Neutrophil (primary cell): ENCODE results near the gene BST1.

ENCODE experiments used
- H3K27ac ChIP-seq: fragments of 200-600 bp; sonication (generic); 2 replicates; pipeline ENCODE4 v1.5.1; 2016; ENCODE audit warnings: mild to moderate bottlenecking, moderate library complexity
- H3K27me3 ChIP-seq: fragments of 200-600 bp; sonication (generic); 2 replicates; pipeline ENCODE4 v1.6.0; 2016; ENCODE audit warnings: mild to moderate bottlenecking
- H3K36me3 ChIP-seq: fragments of 200-600 bp; sonication (generic); 2 replicates; pipeline ENCODE4 v1.5.1; 2017
- H3K4me1 ChIP-seq, 2 experiments: fragments of 200-600 bp in 1 of 2; sonication (generic) in 1 of 2; 1 replicate in 1 of 2; 2 replicates in 1 of 2; pipeline versions ENCODE4 v1.5.1 to v1.6.1; 2013 to 2016; ENCODE audit warnings: low read depth in 1 of 2, low read length in 1 of 2, mild to moderate bottlenecking in 1 of 2, moderate library complexity in 1 of 2; ENCODE audit not compliant: control insufficient read depth in 1 of 2, insufficient read depth in 1 of 2
- H3K4me3 ChIP-seq, 2 experiments: fragments of 200-600 bp in 1 of 2; sonication (generic) in 1 of 2; 1 replicate in 1 of 2; 2 replicates in 1 of 2; pipeline ENCODE4 v1.5.1; 2013 to 2016; ENCODE audit warnings: low read depth in 1 of 2, low read length in 1 of 2, mild to moderate bottlenecking in 1 of 2, moderate library complexity in 1 of 2
- H3K9me3 ChIP-seq: fragments of 200-600 bp; sonication (generic); 2 replicates; pipeline ENCODE4 v1.5.1; 2016
- CTCF ChIP-seq: fragments of 200-600 bp; sonication (generic); IDR thresholded peaks from 2 replicates; pipeline ENCODE4 v1.5.1; 2016; ENCODE audit warnings: antibody characterized with exemption

BST1 gene

GRCh38 chr4:15765910-15766697 lies 63.2 kb downstream of the BST1 start:
- peaks cover 24% of the 10 kb centered on the region for H3K36me3 ChIP-seq
- no peaks in the 10 kb centered on the region for H3K9me3 ChIP-seq
- H3K4me1 ChIP-seq, result peaks cover 0 to 5% of the 10 kb centered on the region in 2 experiments
- H3K4me3 ChIP-seq, result no peak overlapping the region
- TF ChIP-seq CTCF, result no peak
- no peaks in the 10 kb centered on the region for H3K27me3 ChIP-seq
- peak overlapping the region; percentile 44 for H3K27ac ChIP-seq

- H3K27ac ChIP-seq, result no peak overlapping the region
- no peak for TF ChIP-seq CTCF
- H3K9me3 ChIP-seq, result no peaks in the 10 kb centered on the region
- H3K4me1 ChIP-seq, result peaks cover 0 to 5% of the 10 kb centered on the region in 2 experiments
- H3K27me3 ChIP-seq, result no peaks in the 10 kb centered on the region
- peaks cover 16% of the 10 kb centered on the region for H3K36me3 ChIP-seq
- H3K4me3 ChIP-seq, result no peak overlapping the region
Observed at GRCh38 chr4:15766821-15767220, 64.0 kb downstream of the BST1 start.

GRCh38 chr4:15769202-15769601 lies 66.3 kb downstream of the BST1 start:
- no peak for TF ChIP-seq CTCF
- Histone ChIP-seq H3K27me3 (no peaks in the 10 kb centered on the region), H3K9me3 (no peaks in the 10 kb centered on the region), H3K36me3 (peaks cover 3% of the 10 kb centered on the region), H3K27ac (no peak overlapping the region), H3K4me1 (peaks cover 0 to 5% of the 10 kb centered on the region in 2 experiments), H3K4me3 (no peak overlapping the region)

GRCh38 chr4:15771216-15772058 lies 68.6 kb downstream of the BST1 start:
- no peaks in the 10 kb centered on the region for H3K4me1 ChIP-seq
- no peaks in the 10 kb centered on the region for H3K27me3 ChIP-seq
- H3K4me3 ChIP-seq, result no peak overlapping the region
- no peak overlapping the region for H3K27ac ChIP-seq
- TF ChIP-seq CTCF, result no peak
- H3K36me3 ChIP-seq, result peaks cover 22% of the 10 kb centered on the region
- no peaks in the 10 kb centered on the region for H3K9me3 ChIP-seq

- Histone ChIP-seq H3K9me3 (no peaks in the 10 kb centered on the region), H3K4me1 (peaks cover 7 to 10% of the 10 kb centered on the region in 2 experiments), H3K4me3 (no peak overlapping the region), H3K36me3 (peaks cover 27% of the 10 kb centered on the region), H3K27me3 (peaks cover 9% of the 10 kb centered on the region), H3K27ac (no peak overlapping the region)
- TF ChIP-seq CTCF, result no peak
Observed at GRCh38 chr4:15774020-15774420, 71.2 kb downstream of the BST1 start.
